RCC 7860 (cell line): ENCODE data around the gene ASAP2.

ENCODE experiments used
- DNase-seq: peaks from one replicate; pipeline ENCODE4 v3.0.0-alpha.2; 2015; ENCODE audit warnings: low spot score
- FAIRE-seq: peaks from 2 replicates; lab custom pipeline; 2012; peaks lifted over from hg19 to GRCh38; lab: Jason Lieb, UNC

The ASAP2 gene

GRCh38 chr2:9336241-9336575 lies 129.6 kb downstream of the ASAP2 start:
- DNase-seq (no peak), FAIRE-seq (no peak)

DNA sequence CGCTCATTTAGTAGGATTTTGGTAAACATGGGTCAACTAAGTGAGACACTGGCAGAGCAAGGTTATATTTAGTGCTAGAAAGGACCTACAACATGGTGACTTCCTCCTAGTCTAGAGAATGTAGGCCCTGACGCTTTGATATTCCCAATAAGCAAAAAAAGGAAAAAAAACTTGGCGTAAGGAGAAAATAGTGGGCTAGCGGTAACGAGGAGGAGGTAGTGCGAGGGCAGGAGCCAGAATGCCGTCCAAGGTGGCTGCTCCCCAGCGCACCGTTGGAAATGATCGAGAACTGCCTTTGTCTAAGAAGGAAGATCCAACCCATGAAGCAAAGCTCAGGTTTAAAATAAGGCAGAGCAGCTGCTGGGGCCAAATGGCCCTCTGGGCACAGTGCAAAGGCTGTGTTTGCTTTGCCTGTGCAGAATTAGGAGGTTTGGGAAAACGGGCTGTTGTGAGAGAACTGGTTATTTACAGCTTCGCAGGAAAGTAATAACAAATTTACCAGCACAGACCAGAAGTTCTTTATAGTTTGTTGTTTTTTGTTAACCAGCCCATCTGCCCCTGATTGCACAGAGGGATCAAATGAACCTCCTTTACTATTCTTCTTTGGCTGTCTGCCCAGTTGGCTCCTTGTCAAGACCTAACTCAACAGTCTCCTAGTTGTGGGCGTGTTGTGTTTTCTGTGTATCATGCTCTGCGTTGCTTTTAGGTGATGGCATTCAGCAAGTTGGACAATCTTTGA lies 130.1 kb downstream of the ASAP2 start:
- FAIRE-seq = no peak

DNA sequence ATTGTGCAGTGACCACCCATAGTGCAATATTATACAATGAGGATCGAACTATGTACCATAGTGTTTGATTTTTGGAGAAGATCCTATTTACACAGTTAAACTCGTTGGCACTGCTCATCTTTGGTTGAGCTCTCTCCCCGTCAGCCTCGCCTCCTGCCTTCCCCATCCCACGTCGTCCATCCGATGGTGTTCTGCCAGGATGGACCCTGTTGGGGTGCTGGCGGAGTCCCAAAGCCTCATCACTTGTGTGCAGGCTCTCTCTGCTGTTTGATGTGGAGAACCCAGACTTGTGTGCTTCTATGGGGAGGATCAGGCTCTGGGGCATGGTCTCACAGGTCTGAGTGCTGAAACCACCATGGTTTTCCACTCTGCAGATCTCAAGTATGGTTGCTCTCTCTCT lies 131.3 kb downstream of the ASAP2 start:
- DNase-seq (no peak), FAIRE-seq (no peak)

More for the DNA sequence above, 130.1 kb downstream of the ASAP2 start:
- no peak for DNase-seq

DNA sequence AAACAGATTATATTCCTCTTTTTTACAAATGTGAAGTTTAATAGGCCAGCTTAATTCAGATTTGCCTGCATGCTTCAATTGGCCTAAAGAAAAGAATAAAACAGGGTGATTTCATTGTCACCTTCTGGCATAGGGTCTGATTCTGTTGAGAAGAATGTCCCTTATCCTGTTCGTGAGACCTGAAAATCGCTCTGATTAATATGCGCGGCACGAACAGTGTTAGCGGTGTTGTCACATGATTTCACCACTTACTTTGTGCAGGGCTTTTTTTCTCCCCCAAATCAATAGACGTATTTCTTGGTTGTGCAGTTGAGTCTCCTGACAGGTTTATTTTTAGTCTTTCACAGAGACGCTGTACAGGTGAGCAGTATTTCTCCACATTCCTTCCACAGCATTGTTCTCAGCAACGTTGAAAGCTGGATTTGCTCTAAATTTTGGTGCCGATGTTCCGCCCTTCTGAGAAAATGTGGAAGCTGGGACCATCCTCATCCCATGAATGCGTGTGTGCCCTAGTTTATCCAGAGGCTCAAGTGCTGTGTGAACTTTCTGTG lies 134.8 kb downstream of the ASAP2 start:
- FAIRE-seq (no peak), DNase-seq (no peak)

- FAIRE-seq (no peak), DNase-seq (no peak)
Measured at GRCh38 chr2:9342659-9343058, 136.0 kb downstream of the ASAP2 start.

GRCh38 chr2:9343524-9343923 lies 136.9 kb downstream of the ASAP2 start:
- DNase-seq (no peak), FAIRE-seq (no peak)

- FAIRE-seq = no peak
- no peak for DNase-seq
Measured at GRCh38 chr2:9344434-9344833, 137.8 kb downstream of the ASAP2 start.

DNA sequence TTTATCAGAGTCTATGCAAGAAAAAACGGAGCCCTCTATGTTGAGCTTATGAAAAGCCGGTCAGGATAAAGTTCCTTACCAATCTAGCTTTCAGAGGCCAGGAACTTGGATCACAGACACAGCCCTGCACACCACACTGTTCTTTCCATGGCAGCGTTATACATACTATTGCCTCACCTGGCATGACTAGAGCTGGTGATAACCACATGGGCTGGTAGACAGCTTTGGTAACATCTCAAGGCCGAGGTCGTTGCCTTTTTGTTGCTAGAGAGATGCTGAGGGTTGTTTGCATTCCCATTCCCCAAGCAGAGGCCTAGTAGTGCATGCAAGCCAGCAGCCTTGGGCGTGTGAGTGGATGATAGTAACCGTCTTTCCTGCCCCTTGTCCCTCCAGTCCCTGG lies 138.7 kb downstream of the ASAP2 start:
- no peak for FAIRE-seq
- DNase-seq = no peak

- no peak for DNase-seq
- FAIRE-seq = no peak
Measured at GRCh38 chr2:9345997-9346396, 139.4 kb downstream of the ASAP2 start.

- no peak for DNase-seq
- no peak for FAIRE-seq
Measured at GRCh38 chr2:9346885-9347284, 140.3 kb downstream of the ASAP2 start.

DNA sequence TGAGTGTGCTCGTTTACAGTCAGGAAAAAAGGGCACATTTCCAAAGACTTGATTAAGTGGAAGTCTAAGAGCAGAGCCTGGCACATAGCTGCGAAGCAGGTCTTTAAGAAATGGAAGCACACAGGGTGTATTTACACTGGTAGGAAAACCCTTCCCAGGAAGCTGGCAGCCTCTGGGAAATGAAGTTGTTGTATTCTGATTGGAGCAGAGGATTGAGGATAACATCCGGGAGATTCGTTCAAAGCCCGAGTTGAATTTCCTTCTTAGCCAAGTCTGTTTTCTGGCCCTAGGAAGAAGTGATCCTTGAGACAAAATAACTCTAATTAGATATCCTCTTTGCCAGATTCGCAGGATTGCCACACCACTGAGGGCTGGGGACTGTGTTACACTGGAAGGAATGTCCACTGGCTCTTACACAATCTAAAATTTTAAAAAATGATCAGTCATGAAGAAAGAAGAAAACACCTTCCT lies 140.8 kb downstream of the ASAP2 start:
- FAIRE-seq (no peak), DNase-seq (no peak)

- no peak for DNase-seq
- FAIRE-seq = no peak
Measured at GRCh38 chr2:9354318-9354717, 147.7 kb downstream of the ASAP2 start.

DNA sequence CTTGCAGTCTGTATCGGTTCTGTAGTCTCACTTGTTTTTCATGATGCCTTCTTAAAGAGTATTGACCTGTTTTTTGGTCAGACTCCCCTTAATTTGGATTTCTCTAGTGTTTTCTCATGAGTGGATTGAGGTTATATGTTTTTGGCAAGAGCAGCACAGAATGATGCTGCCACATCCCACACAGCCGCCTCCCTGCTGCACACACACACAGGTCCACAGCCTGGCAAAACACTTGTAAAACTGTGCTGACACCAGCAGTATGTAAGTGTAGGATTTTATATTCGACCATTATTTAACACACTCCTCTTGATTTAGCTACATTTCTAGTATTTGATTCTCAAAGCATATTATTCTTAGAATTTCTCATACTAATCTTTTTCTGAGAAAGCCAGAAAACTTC lies 148.7 kb downstream of the ASAP2 start:
- FAIRE-seq (no peak), DNase-seq (no peak)

GRCh38 chr2:9355716-9356115 lies 149.1 kb downstream of the ASAP2 start:
- no peak for DNase-seq

DNA sequence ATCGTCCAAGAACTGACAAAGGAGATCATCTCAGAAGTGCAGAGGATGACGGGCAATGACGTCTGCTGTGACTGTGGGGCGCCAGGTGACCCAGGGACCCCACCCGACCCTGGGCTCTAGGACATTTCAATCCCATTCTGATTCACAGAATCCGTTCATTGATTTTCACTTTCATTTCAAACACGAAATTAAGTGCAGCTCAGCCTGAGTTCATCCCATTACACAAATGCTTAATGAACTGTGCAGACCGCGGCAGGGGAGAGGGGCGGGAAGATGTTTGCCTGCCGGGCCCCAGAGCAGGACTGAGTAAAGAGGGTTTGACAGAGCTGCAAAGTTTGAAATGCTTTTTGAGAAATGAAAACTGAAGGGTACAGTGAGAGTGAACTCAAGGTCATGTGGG lies 149.6 kb downstream of the ASAP2 start:
- no peak for FAIRE-seq
- DNase-seq = no peak

More at GRCh38 chr2:9355716-9356115, 149.1 kb downstream of the ASAP2 start:
- FAIRE-seq = no peak

DNA sequence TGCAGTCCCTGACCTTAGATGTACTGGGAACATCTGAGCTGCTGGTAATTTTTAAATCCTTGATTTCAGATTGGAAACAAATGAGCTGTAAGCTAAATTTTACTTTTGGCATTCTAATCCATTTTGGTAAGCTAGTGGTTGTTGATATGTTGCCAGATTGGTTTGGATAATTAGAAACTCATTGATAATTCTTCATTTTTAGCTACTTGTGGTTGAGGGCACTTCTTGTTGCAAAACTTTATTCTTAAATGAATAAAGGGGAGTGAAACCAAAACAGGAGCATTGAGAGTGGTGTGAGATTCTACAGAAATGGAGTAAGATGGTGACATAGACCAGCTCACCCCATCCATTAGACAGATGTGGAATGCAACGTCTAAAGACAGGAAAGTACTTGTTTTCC lies 152.2 kb downstream of the ASAP2 start:
- no peak for FAIRE-seq
- no peak for DNase-seq

- FAIRE-seq = no peak
- no peak for DNase-seq
Measured at GRCh38 chr2:9359463-9359862, 152.9 kb downstream of the ASAP2 start.

DNA sequence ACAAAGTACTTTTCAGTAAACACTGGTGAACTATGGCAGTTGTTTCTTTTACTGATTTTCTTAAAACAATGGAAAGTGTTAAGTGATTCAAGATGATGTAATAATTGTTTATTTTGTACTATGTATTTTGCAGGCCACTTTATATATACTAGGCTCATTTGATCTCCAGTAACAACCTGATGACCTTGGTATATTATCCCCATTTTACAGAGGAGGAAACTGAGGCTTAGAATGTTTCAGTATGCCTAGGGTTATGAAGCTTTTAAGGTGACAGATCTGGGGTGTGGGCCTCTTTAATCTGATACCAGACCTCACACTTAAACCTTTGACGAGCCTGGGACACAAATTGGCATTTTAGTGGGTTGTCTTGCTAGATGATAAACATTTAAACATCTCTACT lies 153.5 kb downstream of the ASAP2 start:
- FAIRE-seq (no peak), DNase-seq (no peak)

DNA sequence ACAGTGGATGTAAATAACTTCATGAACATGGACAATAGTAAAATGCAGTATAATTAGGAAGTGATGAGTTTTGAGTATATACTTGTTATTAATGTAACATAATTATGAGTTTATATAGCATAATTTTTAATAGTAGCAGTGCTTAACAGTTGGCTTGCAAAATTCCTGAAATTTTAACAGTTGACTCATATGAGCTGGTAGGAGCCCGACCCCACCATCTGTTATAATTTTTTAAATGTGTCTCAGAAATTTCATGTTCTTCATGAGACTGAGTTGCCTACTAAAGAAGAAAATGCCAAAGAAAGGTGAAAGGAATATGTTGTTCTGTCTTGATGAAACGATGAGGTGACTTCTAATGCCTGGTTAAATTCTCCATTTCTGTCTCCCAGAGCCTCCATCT lies 154.1 kb downstream of the ASAP2 start:
- no peak for FAIRE-seq
- DNase-seq = no peak

- no peak for FAIRE-seq
- DNase-seq = no peak
Measured at GRCh38 chr2:9364373-9364772, 157.8 kb downstream of the ASAP2 start.

GRCh38 chr2:9364791-9365497 lies 158.3 kb downstream of the ASAP2 start:
- no peak for DNase-seq
- FAIRE-seq = no peak

DNA sequence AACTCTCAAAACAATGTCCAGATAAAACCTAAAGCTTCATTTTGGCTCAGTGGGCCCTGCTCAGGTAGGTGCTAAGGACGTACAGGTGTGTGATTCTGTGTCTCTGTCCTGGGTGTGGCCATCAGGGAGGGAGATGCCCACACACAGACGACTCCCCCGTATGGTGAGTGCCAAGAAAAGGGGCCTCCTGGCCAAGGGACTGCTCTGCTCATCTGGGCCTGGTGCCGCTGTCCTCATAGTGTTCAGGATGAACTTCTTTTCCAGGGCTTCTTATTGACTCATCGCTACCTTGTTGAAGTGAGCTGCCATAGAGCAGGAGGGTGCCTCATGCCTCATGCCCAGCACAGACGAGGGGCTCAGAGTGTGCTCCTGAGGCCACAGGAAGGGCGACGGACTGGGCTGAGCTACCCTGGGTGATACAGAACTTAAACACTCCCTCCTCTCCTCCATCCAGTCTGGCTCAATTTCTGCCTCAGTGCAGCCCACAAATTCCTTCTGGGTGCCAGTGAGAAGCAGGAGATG lies 158.9 kb downstream of the ASAP2 start:
- DNase-seq (no peak), FAIRE-seq (no peak)
